Measurements from ENCODE around the gene PKP2. TPM values are rescaled to one million over a fixed set of nuclear protein-coding genes. Genes with fewer than 3 reads are reported as not detected.

Gene PKP2
- total and polyA plus RNA-seq, 2 of the 8 experiments (the other 6 are each of a cell fraction or from before 2014, with no cell fraction given), result 9.6 to 44.8 TPM

DNA sequence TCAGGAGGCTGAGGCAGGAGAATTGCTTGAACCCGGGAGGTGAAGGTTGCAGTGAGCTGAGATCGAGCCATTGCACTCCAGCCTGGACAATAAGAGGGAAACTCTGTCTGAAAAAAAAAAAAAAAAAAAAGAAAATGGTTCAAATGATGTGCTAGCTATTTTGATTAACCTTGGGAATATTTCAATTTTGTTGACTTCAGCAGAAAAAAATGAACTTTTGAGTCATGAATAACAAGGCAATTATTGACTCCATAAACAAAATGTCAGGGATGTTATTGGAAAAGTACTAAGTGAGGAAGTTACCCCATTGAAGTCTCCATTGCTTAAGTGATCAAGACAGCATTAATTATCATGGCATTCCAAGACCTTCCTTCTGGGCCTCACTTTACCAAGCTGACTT lies 10.6 kb upstream of the PKP2 start:
- Histone ChIP-seq H3K27ac (ENCODE audit: low read depth, low read length) (no peak overlapping the region), H3K23ac (ENCODE audit: insufficient read length) (no peak overlapping the region), H3K4me1 (replicated peaks in 1 of 4; ENCODE audit: control insufficient read depth in 3 of 4, insufficient read depth in 4 of 4, low read length in 3 of 4) (no peaks in the 10 kb centered on the region)
- TF ChIP-seq, protein P1, sequence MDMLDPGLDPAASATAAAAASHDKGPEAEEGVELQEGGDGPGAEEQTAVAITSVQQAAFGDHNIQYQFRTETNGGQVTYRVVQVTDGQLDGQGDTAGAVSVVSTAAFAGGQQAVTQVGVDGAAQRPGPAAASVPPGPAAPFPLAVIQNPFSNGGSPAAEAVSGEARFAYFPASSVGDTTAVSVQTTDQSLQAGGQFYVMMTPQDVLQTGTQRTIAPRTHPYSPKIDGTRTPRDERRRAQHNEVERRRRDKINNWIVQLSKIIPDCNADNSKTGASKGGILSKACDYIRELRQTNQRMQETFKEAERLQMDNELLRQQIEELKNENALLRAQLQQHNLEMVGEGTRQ (IDR thresholded peaks at IDR 0.05; ENCODE audit: low read length), result no peak
- no peak for TF ChIP-seq SIRT6 (IDR thresholded peaks at IDR 0.05; ENCODE audit: low read length)
- TF ChIP-seq CHD2 (IDR thresholded peaks at IDR 0.05; ENCODE audit: low read length), result no peak
- TF ChIP-seq RAD21 (IDR thresholded peaks at IDR 0.05 in 1 of 2, conservative IDR thresholded peaks at IDR 0.05 in 1 of 2; ENCODE audit: low read depth in 2 of 2, low read length in 2 of 2), result no peak
- no peak for TF ChIP-seq BACH1 (IDR thresholded peaks at IDR 0.05; ENCODE audit: low read length)
- no peak for TF ChIP-seq KDM4A (IDR thresholded peaks at IDR 0.05; ENCODE audit: low read depth, low read length, severe bottlenecking)
- no peak for TF ChIP-seq ATF3 (IDR thresholded peaks at IDR 0.05; ENCODE audit: insufficient read depth, low read depth, low read length)
- no peak for TF ChIP-seq CBX5 (IDR thresholded peaks at IDR 0.05; ENCODE audit: low read depth, low read length)
- no peak for TF ChIP-seq MAFK (IDR thresholded peaks at IDR 0.05; ENCODE audit: low read depth, low read length)
- no peak for TF ChIP-seq SAP30 (IDR thresholded peaks at IDR 0.05; ENCODE audit: insufficient read depth, insufficient replicate concordance, low read length)
- TF ChIP-seq BRCA1 (IDR thresholded peaks at IDR 0.05; ENCODE audit: low read depth, low read length), result no peak
- TF ChIP-seq JUN (IDR thresholded peaks at IDR 0.05; ENCODE audit: low read depth, low read length), result no peak
- no peak for TF ChIP-seq KDM1A (IDR thresholded peaks at IDR 0.05; ENCODE audit: borderline replicate concordance, low read length)

More for the DNA sequence above, 10.6 kb upstream of the PKP2 start:
- no peaks in the 10 kb centered on the region for H3K79me2 ChIP-seq (ENCODE audit: control insufficient read depth in 1 of 2, insufficient read depth in 2 of 2, low read length in 2 of 2)
- H2BK12ac ChIP-seq (ENCODE audit: low read depth, low read length), result no peak overlapping the region
- no peak overlapping the region for H3K14ac ChIP-seq (ENCODE audit: insufficient read length)
- H3K23me2 ChIP-seq (ENCODE audit: low read depth, low read length), result no peaks in the 10 kb centered on the region; the same call in 1 of the 2 replicates
- no peak overlapping the region for H4K5ac ChIP-seq (ENCODE audit: insufficient read length, low read depth, low read length)
- H4K91ac ChIP-seq (replicated peaks; ENCODE audit: insufficient read length, low read length), result no peak overlapping the region
- H3K9me3 ChIP-seq (ENCODE audit: insufficient read depth in 2 of 2, low read depth in 1 of 2, low read length in 1 of 2), result no peaks in the 10 kb centered on the region
- H3K79me1 ChIP-seq (ENCODE audit: low read depth, low read length), result no peaks in the 10 kb centered on the region
- no peak overlapping the region for H3K56ac ChIP-seq (replicated peaks; ENCODE audit: insufficient read length, low read depth, low read length)
- FAIRE-seq (no peak), DNase-seq (ENCODE audit: low read depth in 1 of 2, low spot score in 2 of 2) (no peak)
- H3K18ac ChIP-seq (ENCODE audit: extremely low read depth, low read length), result no peak overlapping the region
- no peak overlapping the region for H2AFZ ChIP-seq (ENCODE audit: low read length)
- no peak overlapping the region for H2BK5ac ChIP-seq (ENCODE audit: low read depth, low read length)
- CTCF ChIA-PET (ENCODE audit: partially characterized antibody), result interaction anchor here (1.2 kb wide), 1 partner anchor 12 kb away, joined by 5 read pairs; no protein-coding TSS in a partner anchor
- H4K8ac ChIP-seq (ENCODE audit: extremely low read depth, insufficient read depth, low read length), result no peak overlapping the region
- H2BK15ac ChIP-seq (ENCODE audit: low read length), result no peak overlapping the region
- H3K36me3 ChIP-seq (ENCODE audit: control insufficient read depth in 2 of 4, insufficient read depth in 4 of 4, low read length in 3 of 4), result no peaks in the 10 kb centered on the region
- no peaks in the 10 kb centered on the region for H4K20me1 ChIP-seq (replicated peaks in 1 of 2; ENCODE audit: control insufficient read depth in 1 of 2, insufficient read depth in 2 of 2, low read length in 2 of 2)
- no peak overlapping the region for H3K4me3 ChIP-seq (ENCODE audit: extremely low read depth in 1 of 4, insufficient read depth in 2 of 4, low read depth in 3 of 4, low read length in 4 of 4)
- no peak overlapping the region for H2AK5ac ChIP-seq (ENCODE audit: low read depth, low read length)
- H3K9ac ChIP-seq (replicated peaks in 1 of 4; ENCODE audit: extremely low read depth in 1 of 4, low read depth in 3 of 4, low read length in 3 of 4), result no peak overlapping the region
- H2BK20ac ChIP-seq (ENCODE audit: low read length), result no peak overlapping the region
- POLR2A ChIA-PET (ENCODE audit: partially characterized antibody), result no interaction called here
- WGBS, 2 experiments (ENCODE audit: extremely low coverage in 1 of 2, insufficient coverage in 1 of 2, insufficient read length in 1 of 2, insufficient replicate concordance in 2 of 2, low coverage in 1 of 2, low lambda C conversion rate in 2 of 2, missing lambda C conversion rate in 1 of 2), result 100% methylated on average over 1 of the region's 2 CpGs; no CpG with 5 or more reads in 1 of the 2 experiments
- no peak overlapping the region for H3K4ac ChIP-seq (replicated peaks; ENCODE audit: insufficient read length, low read depth, low read length)
- no peaks in the 10 kb centered on the region for H3K27me3 ChIP-seq (replicated peaks in 1 of 4; ENCODE audit: control insufficient read depth in 3 of 4, extremely low read depth in 1 of 4, insufficient read depth in 3 of 4, low read length in 3 of 4)
- no peak overlapping the region for H3K4me2 ChIP-seq (ENCODE audit: insufficient read depth in 1 of 2, low read depth in 2 of 2, low read length in 2 of 2)
- no peak overlapping the region for H2BK120ac ChIP-seq (replicated peaks; ENCODE audit: low read depth, low read length)
